Ovary (tissue), 3 donors: ENCODE data around the gene AMMECR1.

Experiments used
- POLR2A ChIP-seq: fragments of 450-650 bp; IDR thresholded peaks from one replicate; pipeline ENCODE4 v1.6.1; 2017; ENCODE audit warnings: antibody characterized with exemption, mild to moderate bottlenecking, moderate library complexity
- TF ChIP-seq, protein P1 (sequence below), 3 donors: fragments of 450-650 bp in 2 of 3; fragments of 200-600 bp in 1 of 3; IDR thresholded peaks; one replicate each; pipeline versions ENCODE4 v1.5.1 to v1.8.0; 2016 to 2022; ENCODE audit warnings: antibody characterized with exemption in 3 of 3, mild to moderate bottlenecking in 1 of 3
- donor health status: DM: no; HTN: no; CAD: no.

DNA sequence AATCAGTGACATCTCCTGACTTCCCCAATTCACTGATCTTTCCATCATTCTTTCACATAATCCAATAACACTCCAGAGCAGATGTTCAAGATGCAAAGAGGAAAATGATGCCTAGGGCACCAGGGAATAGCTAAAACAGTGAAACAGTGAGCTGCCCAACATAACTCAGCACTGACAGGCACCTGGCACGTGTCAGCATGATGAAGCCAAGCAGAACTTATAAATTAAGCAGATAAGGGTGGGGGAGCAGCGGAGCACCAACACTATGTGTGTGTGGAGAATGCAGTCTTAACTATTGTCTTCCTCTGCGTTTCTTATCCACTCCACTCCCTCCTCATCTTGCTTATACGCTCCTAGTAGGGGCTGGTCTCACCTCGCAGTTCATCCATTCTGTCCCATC lies 89.4 kb downstream of the AMMECR1 start:
- TF ChIP-seq, protein P1, sequence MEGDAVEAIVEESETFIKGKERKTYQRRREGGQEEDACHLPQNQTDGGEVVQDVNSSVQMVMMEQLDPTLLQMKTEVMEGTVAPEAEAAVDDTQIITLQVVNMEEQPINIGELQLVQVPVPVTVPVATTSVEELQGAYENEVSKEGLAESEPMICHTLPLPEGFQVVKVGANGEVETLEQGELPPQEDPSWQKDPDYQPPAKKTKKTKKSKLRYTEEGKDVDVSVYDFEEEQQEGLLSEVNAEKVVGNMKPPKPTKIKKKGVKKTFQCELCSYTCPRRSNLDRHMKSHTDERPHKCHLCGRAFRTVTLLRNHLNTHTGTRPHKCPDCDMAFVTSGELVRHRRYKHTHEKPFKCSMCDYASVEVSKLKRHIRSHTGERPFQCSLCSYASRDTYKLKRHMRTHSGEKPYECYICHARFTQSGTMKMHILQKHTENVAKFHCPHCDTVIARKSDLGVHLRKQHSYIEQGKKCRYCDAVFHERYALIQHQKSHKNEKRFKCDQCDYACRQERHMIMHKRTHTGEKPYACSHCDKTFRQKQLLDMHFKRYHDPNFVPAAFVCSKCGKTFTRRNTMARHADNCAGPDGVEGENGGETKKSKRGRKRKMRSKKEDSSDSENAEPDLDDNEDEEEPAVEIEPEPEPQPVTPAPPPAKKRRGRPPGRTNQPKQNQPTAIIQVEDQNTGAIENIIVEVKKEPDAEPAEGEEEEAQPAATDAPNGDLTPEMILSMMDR (IDR thresholded peaks at IDR 0.05) = no peak
- TF ChIP-seq POLR2A = no peak
